Astrocyte (in vitro differentiated cells and primary cell): ENCODE measurements around the gene PINK1.

Experiments
- EZH2 ChIP-seq: IDR thresholded peaks from 2 replicates; pipeline ENCODE4 v1.6.1; 2012; ENCODE audit warnings: mild to moderate bottlenecking, low read length, inconsistent platforms; ENCODE audit not compliant: insufficient read depth
- TF ChIP-seq, protein P1 (sequence below): IDR thresholded peaks from 2 replicates; pipeline ENCODE4 v1.5.1; 2011; ENCODE audit warnings: low read depth, mild to moderate bottlenecking, inconsistent platforms, low read length, moderate library complexity; ENCODE audit not compliant: insufficient read depth

DNA sequence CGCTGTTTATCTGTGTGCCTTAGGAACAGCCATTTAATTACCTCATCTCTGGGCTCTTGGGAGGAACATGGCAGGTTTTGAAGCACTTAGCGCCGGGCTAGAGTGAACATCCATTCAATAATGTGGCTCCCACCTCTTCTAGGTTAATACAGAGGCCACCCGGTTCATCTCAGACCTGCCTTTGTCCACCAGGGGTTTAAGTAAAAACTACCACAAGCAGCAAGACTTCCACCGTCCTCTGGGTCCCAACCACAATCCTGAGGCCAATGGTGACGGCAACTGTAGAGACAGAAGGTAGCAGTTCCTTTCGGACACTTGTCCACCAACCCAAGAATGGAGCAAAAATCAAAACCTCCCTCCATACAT is 28.8 kb downstream of the PINK1 start:
- TF ChIP-seq, protein P1, sequence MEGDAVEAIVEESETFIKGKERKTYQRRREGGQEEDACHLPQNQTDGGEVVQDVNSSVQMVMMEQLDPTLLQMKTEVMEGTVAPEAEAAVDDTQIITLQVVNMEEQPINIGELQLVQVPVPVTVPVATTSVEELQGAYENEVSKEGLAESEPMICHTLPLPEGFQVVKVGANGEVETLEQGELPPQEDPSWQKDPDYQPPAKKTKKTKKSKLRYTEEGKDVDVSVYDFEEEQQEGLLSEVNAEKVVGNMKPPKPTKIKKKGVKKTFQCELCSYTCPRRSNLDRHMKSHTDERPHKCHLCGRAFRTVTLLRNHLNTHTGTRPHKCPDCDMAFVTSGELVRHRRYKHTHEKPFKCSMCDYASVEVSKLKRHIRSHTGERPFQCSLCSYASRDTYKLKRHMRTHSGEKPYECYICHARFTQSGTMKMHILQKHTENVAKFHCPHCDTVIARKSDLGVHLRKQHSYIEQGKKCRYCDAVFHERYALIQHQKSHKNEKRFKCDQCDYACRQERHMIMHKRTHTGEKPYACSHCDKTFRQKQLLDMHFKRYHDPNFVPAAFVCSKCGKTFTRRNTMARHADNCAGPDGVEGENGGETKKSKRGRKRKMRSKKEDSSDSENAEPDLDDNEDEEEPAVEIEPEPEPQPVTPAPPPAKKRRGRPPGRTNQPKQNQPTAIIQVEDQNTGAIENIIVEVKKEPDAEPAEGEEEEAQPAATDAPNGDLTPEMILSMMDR = no peak
- no peak for TF ChIP-seq EZH2
